Measurements from ENCODE around the gene SLC35G4. TPM values are rescaled to one million over a fixed set of nuclear protein-coding genes. Genes with fewer than 3 reads are reported as not detected.

Gene SLC35G4
- polyA plus RNA-seq, 3 donors: not detected

DNA sequence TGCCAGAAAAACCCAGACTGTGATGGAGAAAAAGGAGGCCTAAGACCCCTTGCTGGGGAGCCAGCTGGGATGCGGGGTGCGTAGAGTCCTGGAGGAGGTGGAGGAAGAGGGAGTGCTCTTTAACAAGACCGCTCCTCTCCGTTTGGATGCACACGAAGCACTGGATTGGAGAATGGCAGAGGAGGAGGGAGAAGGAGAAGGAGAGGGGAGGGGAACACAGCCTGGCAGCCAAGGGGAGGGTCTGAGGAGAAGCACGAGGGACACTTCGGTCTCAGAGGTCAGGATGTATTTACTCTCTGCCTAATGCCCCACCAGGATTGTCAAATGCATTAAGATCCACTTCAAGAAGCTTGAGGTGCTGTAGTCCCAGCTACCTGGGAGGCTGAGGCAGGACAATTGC, 42.0 kb upstream of the SLC35G4 start:
- intact Hi-C loops (cut with micrococcal nuclease): no loop called here

GRCh38 chr18:11570073-11570588, 39.3 kb upstream of the SLC35G4 start:
- H2AFZ ChIP-seq (ENCODE audit: insufficient read depth, low read depth, low read length, poor library complexity, severe bottlenecking): no peak overlapping the region
- Mint-ChIP-seq H3K27ac (no peak overlapping the region), H3K4me3 (no peak overlapping the region), H3K4me1 (no peaks in the 10 kb centered on the region), H3K27me3 (ENCODE audit: low read depth in 3 of 3) (peaks cover 4 to 11% (median 9%) of the 10 kb centered on the region in 3 donors), H3K9me3 (peaks cover 0 to 2% (median 0%) of the 10 kb centered on the region in 7 donors), H3K36me3 (no peaks in the 10 kb centered on the region)
- H3K4me3 ChIP-seq (replicated peaks in 1 of 3; ENCODE audit: low read depth in 2 of 3, low read length in 3 of 3): no peak overlapping the region
- no peaks in the 10 kb centered on the region for H3K9me3 ChIP-seq (replicated peaks in 1 of 2; ENCODE audit: control insufficient read depth in 1 of 2, insufficient read depth in 1 of 2, low read length in 2 of 2)
- TF ChIP-seq, protein P1, sequence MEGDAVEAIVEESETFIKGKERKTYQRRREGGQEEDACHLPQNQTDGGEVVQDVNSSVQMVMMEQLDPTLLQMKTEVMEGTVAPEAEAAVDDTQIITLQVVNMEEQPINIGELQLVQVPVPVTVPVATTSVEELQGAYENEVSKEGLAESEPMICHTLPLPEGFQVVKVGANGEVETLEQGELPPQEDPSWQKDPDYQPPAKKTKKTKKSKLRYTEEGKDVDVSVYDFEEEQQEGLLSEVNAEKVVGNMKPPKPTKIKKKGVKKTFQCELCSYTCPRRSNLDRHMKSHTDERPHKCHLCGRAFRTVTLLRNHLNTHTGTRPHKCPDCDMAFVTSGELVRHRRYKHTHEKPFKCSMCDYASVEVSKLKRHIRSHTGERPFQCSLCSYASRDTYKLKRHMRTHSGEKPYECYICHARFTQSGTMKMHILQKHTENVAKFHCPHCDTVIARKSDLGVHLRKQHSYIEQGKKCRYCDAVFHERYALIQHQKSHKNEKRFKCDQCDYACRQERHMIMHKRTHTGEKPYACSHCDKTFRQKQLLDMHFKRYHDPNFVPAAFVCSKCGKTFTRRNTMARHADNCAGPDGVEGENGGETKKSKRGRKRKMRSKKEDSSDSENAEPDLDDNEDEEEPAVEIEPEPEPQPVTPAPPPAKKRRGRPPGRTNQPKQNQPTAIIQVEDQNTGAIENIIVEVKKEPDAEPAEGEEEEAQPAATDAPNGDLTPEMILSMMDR (IDR thresholded peaks at IDR 0.05): no peak
- no peak overlapping the region for H3K4me2 ChIP-seq (replicated peaks; ENCODE audit: extremely low read depth, low read length, poor library complexity, severe bottlenecking)
- WGBS (ENCODE audit: insufficient coverage): 91% methylated on average over 7 of the region's 10 CpGs
- H3K36me3 ChIP-seq (replicated peaks in 1 of 2; ENCODE audit: control insufficient read depth in 1 of 2, insufficient read depth in 2 of 2, low read length in 2 of 2): no peaks in the 10 kb centered on the region
- H3K79me2 ChIP-seq (ENCODE audit: insufficient read depth, low read length): no peaks in the 10 kb centered on the region
- no peaks in the 10 kb centered on the region for H4K20me1 ChIP-seq (ENCODE audit: insufficient read depth, low read length)
- no peak overlapping the region for H3K9ac ChIP-seq (ENCODE audit: insufficient read depth, low read length, poor library complexity, severe bottlenecking)
- intact Hi-C loops (cut with micrococcal nuclease): no loop called here
- H3K4me1 ChIP-seq (ENCODE audit: control insufficient read depth in 1 of 2, insufficient read depth in 2 of 2, low read length in 2 of 2): no peaks in the 10 kb centered on the region
- H3K27me3 ChIP-seq (ENCODE audit: control insufficient read depth in 2 of 2, insufficient read depth in 2 of 2, low read length in 2 of 2): no peaks in the 10 kb centered on the region
- no peak overlapping the region for H3K27ac ChIP-seq (ENCODE audit: low read depth in 1 of 2, low read length in 2 of 2)
- no peak for DNase-seq

More for the DNA sequence above, 42.0 kb upstream of the SLC35G4 start:
- no peaks in the 10 kb centered on the region for H3K36me3 Mint-ChIP-seq
- Histone ChIP-seq H3K4me2 (replicated peaks; ENCODE audit: extremely low read depth, low read length, poor library complexity, severe bottlenecking) (no peak overlapping the region), H4K20me1 (ENCODE audit: insufficient read depth, low read length) (no peaks in the 10 kb centered on the region), H3K79me2 (ENCODE audit: insufficient read depth, low read length) (no peaks in the 10 kb centered on the region), H3K9me3 (replicated peaks in 1 of 2; ENCODE audit: control insufficient read depth in 1 of 2, insufficient read depth in 1 of 2, low read length in 2 of 2) (no peaks in the 10 kb centered on the region), H3K4me1 (ENCODE audit: control insufficient read depth in 1 of 2, insufficient read depth in 2 of 2, low read length in 2 of 2) (no peaks in the 10 kb centered on the region), H3K9ac (ENCODE audit: insufficient read depth, low read length, poor library complexity, severe bottlenecking) (no peak overlapping the region), H3K4me3 (replicated peaks in 1 of 3; ENCODE audit: low read depth in 2 of 3, low read length in 3 of 3) (no peak overlapping the region), H3K27me3 (ENCODE audit: control insufficient read depth in 2 of 2, insufficient read depth in 2 of 2, low read length in 2 of 2) (no peaks in the 10 kb centered on the region), H3K27ac (ENCODE audit: low read depth in 1 of 2, low read length in 2 of 2) (no peak overlapping the region), H2AFZ (ENCODE audit: insufficient read depth, low read depth, low read length, poor library complexity, severe bottlenecking) (no peak overlapping the region), H3K36me3 (replicated peaks in 1 of 2; ENCODE audit: control insufficient read depth in 1 of 2, insufficient read depth in 2 of 2, low read length in 2 of 2) (no peaks in the 10 kb centered on the region)
- TF ChIP-seq, protein P1 (IDR thresholded peaks at IDR 0.05): no peak
- no peaks in the 10 kb centered on the region for H3K4me1 Mint-ChIP-seq
- 95% methylated on average over 5 of the region's 7 CpGs for WGBS (ENCODE audit: insufficient coverage)
- no peak overlapping the region for H3K4me3 Mint-ChIP-seq
- H3K9me3 Mint-ChIP-seq: peaks cover 0 to 2% (median 0%) of the 10 kb centered on the region in 7 donors
- no peak overlapping the region for H3K27ac Mint-ChIP-seq
- peaks cover 2 to 9% (median 3%) of the 10 kb centered on the region in 3 donors for H3K27me3 Mint-ChIP-seq (ENCODE audit: low read depth in 3 of 3)
- no peak for DNase-seq
